H1 (cell line): ENCODE data around the gene ADCY7. TPM values are rescaled to one million over a fixed set of nuclear protein-coding genes. Genes with fewer than 3 reads are reported as not detected.

Experiments used
- ATF2 ChIP-seq: IDR thresholded peaks from 2 replicates; pipeline ENCODE4 v1.6.1; 2012; ENCODE audit warnings: low read length, inconsistent platforms
- CHD7 ChIP-seq: fragments of 300-600 bp; sonication (generic); IDR thresholded peaks from 2 replicates; pipeline ENCODE4 v1.7.1; 2012; ENCODE audit warnings: low read length, moderate library complexity, mild to moderate bottlenecking, inconsistent platforms; ENCODE audit not compliant: insufficient replicate concordance
- CTBP2 ChIP-seq: IDR thresholded peaks from 2 replicates; pipeline ENCODE4 v1.7.0; 2011; ENCODE audit warnings: borderline replicate concordance, mild to moderate bottlenecking, moderate library complexity, mixed read lengths, low read length; ENCODE audit not compliant: insufficient read depth, insufficient read length
- EGR1 ChIP-seq: IDR thresholded peaks from 2 replicates; pipeline ENCODE4 v1.6.1; 2011; ENCODE audit warnings: low read depth, low read length, borderline replicate concordance
- HDAC2 ChIP-seq, 2 experiments: fragments of 300-600 bp in 1 of 2; sonication (generic) in 1 of 2; IDR thresholded peaks; 2 replicates each; pipeline ENCODE4 v1.6.1; 2011 to 2012; ENCODE audit warnings: low read depth in 2 of 2, low read length in 2 of 2, mild to moderate bottlenecking in 2 of 2, moderate library complexity in 2 of 2, borderline replicate concordance in 1 of 2, inconsistent platforms in 1 of 2
- KDM5A ChIP-seq: fragments of 200-600 bp; IDR thresholded peaks from 2 replicates; pipeline ENCODE4 v1.7.1; 2012; ENCODE audit warnings: mild to moderate bottlenecking, low read length, inconsistent platforms, mixed read lengths
- TAF7 ChIP-seq: optimal IDR thresholded peaks from 2 replicates; pipeline ENCODE3; 2011; ENCODE audit warnings: low read depth, mild to moderate bottlenecking, inconsistent platforms, low read length, moderate library complexity, borderline replicate concordance
- polyA plus RNA-seq, 7 experiments: library from polyadenylated mRNA; depleted of rRNA in 3 of 7; stranded (reverse) in 5 of 7; unstranded in 2 of 7; fragments of >200 nt in 5 of 7; fragments of 200-250 nt in 2 of 7; gene quantifications; 1 replicate in 5 of 7; 2 replicates in 1 of 7; 4 replicates in 1 of 7; pipeline versions ENCODE4 v1.2.1 to v1.2.3, GENCODE V29; 2011 to 2013; ENCODE audit warnings: missing spikeins in 2 of 7, mixed read lengths in 2 of 7
- total RNA-seq: library from RNA; stranded (reverse); fragmentation: NEBNext Ultra II Directional; extraction: Animal tissue kit (Norgen Biotek cat#: 25700); gene quantifications from 2 replicates; pipeline ENCODE4 v1.2.1, GENCODE V29; 2021

The ADCY7 gene
- total and polyA plus RNA-seq, 2 of the 8 experiments (the other 6 are each of a cell fraction or from before 2014, with no cell fraction given) = 2.4 to 5.1 TPM

- TF ChIP-seq HDAC2 (IDR thresholded peaks at IDR 0.05; ENCODE audit: borderline replicate concordance in 1 of 2, low read depth in 2 of 2, low read length in 2 of 2) (no peak), ATF2 (no peak), CTBP2 (no peak), CHD7 (no peak), TAF7 (no peak), KDM5A (no peak), EGR1 (no peak)
Observed at GRCh38 chr16:50234771-50235556, 31.4 kb upstream of the ADCY7 start (continued).
